GM23338 (cell line): Measurements from ENCODE around the gene ARL2BP. TPM values are rescaled to one million over a fixed set of nuclear protein-coding genes. Genes with fewer than 3 reads are reported as not detected.

Experiments
- ATAC-seq: fragments of 200-7000 bp; cut with Tn5 transposase; 3 replicates; pipeline ENCODE4 v1.9.1; 2020
- DNase-seq: peaks from one replicate; pipeline ENCODE4 v3.0.0-alpha.2; 2015; ENCODE audit warnings: low spot score
- H2AFZ ChIP-seq: fragments of 200-600 bp; sonication (generic); 2 replicates; pipeline ENCODE4 v1.8.0; 2016; ENCODE audit warnings: antibody characterized with exemption, mild to moderate bottlenecking, moderate library complexity
- H3F3A ChIP-seq: fragments of 200-600 bp; sonication (generic); replicated peaks from 2 replicates; pipeline ENCODE4 v1.8.0; 2017; ENCODE audit warnings: antibody characterized with exemption, mixed run types, low read depth
- H3K27ac ChIP-seq: fragments of 200-600 bp; sonication (generic); 2 replicates; pipeline ENCODE4 v1.6.1; 2016; ENCODE audit warnings: low read depth
- H3K27me3 ChIP-seq: fragments of 200-600 bp; sonication (generic); 2 replicates; pipeline ENCODE4 v1.8.0; 2016; ENCODE audit warnings: mild to moderate bottlenecking, mixed run types, moderate library complexity; ENCODE audit not compliant: insufficient read depth
- H3K36me3 ChIP-seq: fragments of 200-600 bp; sonication (generic); 2 replicates; pipeline ENCODE4 v1.8.0; 2016; ENCODE audit warnings: mild to moderate bottlenecking; ENCODE audit not compliant: insufficient read depth
- H3K4me1 ChIP-seq: fragments of 200-600 bp; sonication (generic); 2 replicates; pipeline ENCODE4 v1.8.0; 2016; ENCODE audit warnings: mild to moderate bottlenecking, moderate library complexity; ENCODE audit not compliant: insufficient read depth
- H3K4me2 ChIP-seq: fragments of 200-600 bp; sonication (generic); 2 replicates; pipeline ENCODE4 v1.7.1; 2017; ENCODE audit warnings: mixed run types
- H3K4me3 ChIP-seq: fragments of 200-600 bp; sonication (generic); 2 replicates; pipeline ENCODE4 v1.6.1; 2016; ENCODE audit warnings: mixed run types
- H3K79me2 ChIP-seq: fragments of 200-600 bp; sonication (generic); replicated peaks from 2 replicates; pipeline ENCODE4 v1.8.0; 2017; ENCODE audit warnings: mild to moderate bottlenecking; ENCODE audit not compliant: insufficient read depth
- H3K9me2 ChIP-seq: fragments of 200-600 bp; sonication (generic); 2 replicates; pipeline ENCODE4 v1.8.0; 2017; ENCODE audit not compliant: insufficient read depth
- H4K20me1 ChIP-seq: fragments of 200-600 bp; sonication (generic); replicated peaks from 2 replicates; pipeline ENCODE4 v1.8.0; 2017; ENCODE audit warnings: mild to moderate bottlenecking; ENCODE audit not compliant: insufficient read depth
- H3K27ac Mint-ChIP-seq: 2 replicates; pipeline ENCODE4 v1.8.0; 2020; ENCODE audit warnings: inconsistent platforms, mild to moderate bottlenecking, moderate library complexity, mixed read lengths
- H3K27me3 Mint-ChIP-seq: 3 replicates; pipeline ENCODE4 v1.8.0; 2022; ENCODE audit warnings: low read depth, mild to moderate bottlenecking, moderate library complexity, mixed read lengths, inconsistent platforms; ENCODE audit not compliant: insufficient read depth, poor library complexity
- H3K36me3 Mint-ChIP-seq: 3 replicates; pipeline ENCODE4 v1.8.0; 2021; ENCODE audit warnings: low read depth, mild to moderate bottlenecking, inconsistent platforms, moderate library complexity, mixed read lengths
- H3K4me1 Mint-ChIP-seq: 3 replicates; pipeline ENCODE4 v1.8.0; 2020; ENCODE audit warnings: mild to moderate bottlenecking, inconsistent platforms, mixed read lengths
- H3K4me3 Mint-ChIP-seq: 3 replicates; pipeline ENCODE4 v1.8.0; 2021; ENCODE audit warnings: moderate library complexity, mild to moderate bottlenecking, inconsistent platforms, mixed read lengths
- H3K9me3 Mint-ChIP-seq: 3 replicates; pipeline ENCODE4 v1.8.0; 2020; ENCODE audit warnings: moderate library complexity, mild to moderate bottlenecking, inconsistent platforms, mixed read lengths
- CREB1 ChIP-seq: fragments of 250-450 bp; sonication (Bioruptor Pico); IDR thresholded peaks from 2 replicates; pipeline ENCODE4 v1.5.0; 2020; ENCODE audit warnings: low read depth, mild to moderate bottlenecking, moderate library complexity
- CTCF ChIP-seq, 2 experiments: fragments of 200-600 bp in 1 of 2; sonication (generic) in 1 of 2; conservative IDR thresholded peaks; 2 replicates each; pipeline versions ENCODE4 v1.5.1 to v1.6.1; 2016 to 2017; ENCODE audit warnings: antibody characterized with exemption in 2 of 2, low read depth in 2 of 2, mild to moderate bottlenecking in 2 of 2, moderate library complexity in 1 of 2
- EZH2 ChIP-seq: fragments of 200-600 bp; sonication (generic); IDR thresholded peaks from one replicate; pipeline ENCODE4 v1.8.0; 2017; ENCODE audit warnings: antibody characterized with exemption, mild to moderate bottlenecking, low read depth; ENCODE audit not compliant: unreplicated experiment
- EZH2phosphoT487 ChIP-seq: fragments of 200-600 bp; sonication (generic); IDR thresholded peaks from one replicate; pipeline ENCODE4 v1.8.1; 2018; ENCODE audit warnings: antibody characterized with exemption; ENCODE audit not compliant: unreplicated experiment
- JUNB ChIP-seq: IDR thresholded peaks from one replicate; pipeline ENCODE4 v1.6.1; 2016; ENCODE audit warnings: antibody characterized with exemption; ENCODE audit not compliant: unreplicated experiment
- NANOG ChIP-seq: IDR thresholded peaks from 2 replicates; pipeline ENCODE4 v1.6.1; 2016; ENCODE audit warnings: antibody characterized with exemption, borderline replicate concordance
- POLR2AphosphoS5 ChIP-seq: IDR thresholded peaks from 2 replicates; pipeline ENCODE4 v1.6.1; 2016; ENCODE audit warnings: antibody characterized with exemption, low read depth
- REST ChIP-seq: IDR thresholded peaks from one replicate; pipeline ENCODE4 v1.6.1; 2018; ENCODE audit warnings: antibody characterized with exemption; ENCODE audit not compliant: unreplicated experiment
- STAT1 ChIP-seq: IDR thresholded peaks from one replicate; pipeline ENCODE4 v1.6.1; 2016; ENCODE audit warnings: antibody characterized with exemption; ENCODE audit not compliant: unreplicated experiment
- ZNF114 ChIP-seq: fragments of 250-450 bp; sonication (Bioruptor Pico); IDR thresholded peaks from 2 replicates; pipeline ENCODE4 v1.5.0; 2020; ENCODE audit warnings: mild to moderate bottlenecking, moderate library complexity
- ZNF331 ChIP-seq: fragments of 250-450 bp; sonication (Bioruptor Pico); IDR thresholded peaks from 2 replicates; pipeline ENCODE4 v1.5.0; 2020; ENCODE audit warnings: low read depth, mild to moderate bottlenecking, moderate library complexity
- ZNF462 ChIP-seq: fragments of 250-450 bp; sonication (Bioruptor Pico); IDR thresholded peaks from 2 replicates; pipeline ENCODE4 v1.5.0; 2020; ENCODE audit warnings: mild to moderate bottlenecking, moderate library complexity
- polyA plus RNA-seq: library from polyadenylated mRNA; unstranded; fragments of >200 nt; fragmentation: Nextera tagmentation; extraction: Ambion mirVana; gene quantifications from 2 replicates; pipeline ENCODE4 v1.2.1, GENCODE V29; 2016
- total RNA-seq: library from RNA; depleted of rRNA; stranded (reverse); fragments of >200 nt; shearing (Covaris generic); gene quantifications from 2 replicates; pipeline ENCODE4 v1.2.3, GENCODE V29; 2014
- TF ChIP-seq, protein P1 (sequence below): IDR thresholded peaks from 2 replicates; pipeline ENCODE4 v1.6.1; 2016; ENCODE audit warnings: antibody characterized with exemption

ARL2BP gene
- total and polyA plus RNA-seq, 2 experiments from 2014 or later = 10.3 to 13.4 TPM

DNA sequence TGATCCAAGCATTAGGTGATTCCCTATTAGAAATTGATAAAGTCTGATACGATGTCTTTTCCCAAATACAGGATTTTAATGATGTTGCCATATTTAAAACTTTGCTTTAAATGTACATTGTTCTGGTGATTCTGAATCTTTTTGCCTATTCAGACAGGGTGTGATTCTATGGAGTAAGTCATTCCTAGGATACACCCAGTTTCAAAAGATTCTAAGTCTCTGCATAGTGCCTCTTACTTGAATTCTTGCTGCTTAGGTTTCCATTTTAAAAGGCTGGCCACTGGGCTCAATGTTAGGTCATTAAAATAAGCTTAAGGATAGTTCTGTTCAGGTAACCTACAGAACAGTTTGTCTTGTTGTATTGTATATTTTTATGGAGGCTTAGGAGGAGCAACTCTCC, 22.0 kb upstream of the ARL2BP start:
- ATAC-seq = no peak
- Mint-ChIP-seq H3K9me3 (no peaks in the 10 kb centered on the region), H3K36me3 (peaks cover 47% of the 10 kb centered on the region), H3K27me3 (no peaks in the 10 kb centered on the region), H3K4me3 (no peak overlapping the region), H3K4me1 (no peaks in the 10 kb centered on the region), H3K27ac (no peak overlapping the region)
- TF ChIP-seq ZNF462 (no peak), EZH2phosphoT487 (no peak), ZNF114 (no peak), STAT1 (no peak), ZNF331 (no peak), CREB1 (CRISPR knock-in tag) (no peak), REST (no peak), CTCF (conservative IDR thresholded peaks at IDR 0.05; ENCODE audit: low read depth in 2 of 2) (no peak), JUNB (no peak), EZH2 (no peak), POLR2AphosphoS5 (no peak), NANOG (no peak)
- TF ChIP-seq, protein P1, sequence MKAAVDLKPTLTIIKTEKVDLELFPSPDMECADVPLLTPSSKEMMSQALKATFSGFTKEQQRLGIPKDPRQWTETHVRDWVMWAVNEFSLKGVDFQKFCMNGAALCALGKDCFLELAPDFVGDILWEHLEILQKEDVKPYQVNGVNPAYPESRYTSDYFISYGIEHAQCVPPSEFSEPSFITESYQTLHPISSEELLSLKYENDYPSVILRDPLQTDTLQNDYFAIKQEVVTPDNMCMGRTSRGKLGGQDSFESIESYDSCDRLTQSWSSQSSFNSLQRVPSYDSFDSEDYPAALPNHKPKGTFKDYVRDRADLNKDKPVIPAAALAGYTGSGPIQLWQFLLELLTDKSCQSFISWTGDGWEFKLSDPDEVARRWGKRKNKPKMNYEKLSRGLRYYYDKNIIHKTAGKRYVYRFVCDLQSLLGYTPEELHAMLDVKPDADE = no peak
- no peaks in the 10 kb centered on the region for H3F3A ChIP-seq
- no peaks in the 10 kb centered on the region for H3K4me1 ChIP-seq
- H3K79me2 ChIP-seq = no peaks in the 10 kb centered on the region
- H3K9me2 ChIP-seq = no peaks in the 10 kb centered on the region
- DNase-seq = no peak
- peaks cover 20% of the 10 kb centered on the region; the same call in 1 of the 2 replicates for H3K36me3 ChIP-seq
- no peak overlapping the region for H3K27ac ChIP-seq
- no peak overlapping the region for H2AFZ ChIP-seq
- H3K27me3 ChIP-seq = no peaks in the 10 kb centered on the region
- H3K4me2 ChIP-seq = no peak overlapping the region
- no peak overlapping the region for H3K4me3 ChIP-seq
- no peaks in the 10 kb centered on the region for H4K20me1 ChIP-seq
